HUES48 (cell line): ENCODE measurements around the gene NMNAT3.

Experiments used
- H3K27ac ChIP-seq: one replicate; pipeline ENCODE4 v1.7.0; 2013; ENCODE audit warnings: low read depth, low read length, inconsistent platforms
- H3K27me3 ChIP-seq: 2 replicates; pipeline ENCODE4 v1.6.1; 2013; ENCODE audit warnings: mild to moderate bottlenecking, low read length; ENCODE audit not compliant: control insufficient read depth, insufficient read depth
- H3K36me3 ChIP-seq: 2 replicates; pipeline ENCODE4 v1.6.1; 2013; ENCODE audit warnings: low read length; ENCODE audit not compliant: control insufficient read depth, insufficient read depth
- H3K4me1 ChIP-seq: 2 replicates; pipeline ENCODE4 v1.6.1; 2013; ENCODE audit warnings: mild to moderate bottlenecking, low read length; ENCODE audit not compliant: control insufficient read depth, insufficient read depth
- H3K4me3 ChIP-seq: 2 replicates; pipeline ENCODE4 v1.5.1; 2013; ENCODE audit warnings: mild to moderate bottlenecking, low read depth, low read length
- H3K9ac ChIP-seq: 2 replicates; pipeline ENCODE4 v1.6.1; 2013; ENCODE audit warnings: mild to moderate bottlenecking, low read depth, low read length, moderate library complexity
- H3K9me3 ChIP-seq: 2 replicates; pipeline ENCODE4 v1.6.1; 2013; ENCODE audit warnings: low read length; ENCODE audit not compliant: control insufficient read depth, insufficient read depth

The NMNAT3 gene

GRCh38 chr3:139695007-139695406 lies 17.2 kb upstream of the NMNAT3 start:
- no peak overlapping the region for H3K27ac ChIP-seq
- H3K36me3 ChIP-seq = no peaks in the 10 kb centered on the region
- no peak overlapping the region for H3K4me3 ChIP-seq
- H3K9me3 ChIP-seq = no peaks in the 10 kb centered on the region
- H3K4me1 ChIP-seq = no peaks in the 10 kb centered on the region
- H3K27me3 ChIP-seq = no peaks in the 10 kb centered on the region
- H3K9ac ChIP-seq = no peak overlapping the region

GRCh38 chr3:139694542-139694941 lies 16.8 kb upstream of the NMNAT3 start:
- H3K27ac ChIP-seq = no peak overlapping the region
- H3K4me3 ChIP-seq = no peak overlapping the region
- H3K4me1 ChIP-seq = no peaks in the 10 kb centered on the region
- H3K36me3 ChIP-seq = no peaks in the 10 kb centered on the region
- no peak overlapping the region for H3K9ac ChIP-seq
- H3K9me3 ChIP-seq = no peaks in the 10 kb centered on the region
- no peaks in the 10 kb centered on the region for H3K27me3 ChIP-seq

GRCh38 chr3:139691619-139692018 lies 13.8 kb upstream of the NMNAT3 start:
- H3K9ac ChIP-seq = no peak overlapping the region
- no peak overlapping the region for H3K4me3 ChIP-seq
- H3K27ac ChIP-seq = no peak overlapping the region
- no peaks in the 10 kb centered on the region for H3K9me3 ChIP-seq
- H3K27me3 ChIP-seq = no peaks in the 10 kb centered on the region
- H3K36me3 ChIP-seq = no peaks in the 10 kb centered on the region
- H3K4me1 ChIP-seq = no peaks in the 10 kb centered on the region

- no peaks in the 10 kb centered on the region for H3K9me3 ChIP-seq
- H3K36me3 ChIP-seq = no peaks in the 10 kb centered on the region
These were observed 12.0 kb upstream of the NMNAT3 start for GRCh38 chr3:139689708-139690228.

GRCh38 chr3:139689122-139689521 lies 11.3 kb upstream of the NMNAT3 start:
- H3K9me3 ChIP-seq = no peaks in the 10 kb centered on the region
- peak overlapping the region; percentile 27 for H3K27ac ChIP-seq
- H3K27me3 ChIP-seq = no peaks in the 10 kb centered on the region
- no peaks in the 10 kb centered on the region for H3K4me1 ChIP-seq
- H3K4me3 ChIP-seq = no peak overlapping the region
- H3K9ac ChIP-seq = no peak overlapping the region; the same call in 1 of the 2 replicates
- H3K36me3 ChIP-seq = no peaks in the 10 kb centered on the region

More at GRCh38 chr3:139689708-139690228, 12.0 kb upstream of the NMNAT3 start:
- Histone ChIP-seq H3K27ac (no peak overlapping the region), H3K4me1 (no peaks in the 10 kb centered on the region), H3K4me3 (no peak overlapping the region), H3K9ac (no peak overlapping the region), H3K27me3 (no peaks in the 10 kb centered on the region)

- H3K9ac ChIP-seq = no peak overlapping the region
These were observed 9.7 kb upstream of the NMNAT3 start for GRCh38 chr3:139687431-139687830.

GRCh38 chr3:139686624-139687023 lies 8.9 kb upstream of the NMNAT3 start:
- no peak overlapping the region for H3K4me3 ChIP-seq
- no peak overlapping the region for H3K27ac ChIP-seq
- no peak overlapping the region for H3K9ac ChIP-seq
- H3K4me1 ChIP-seq = no peaks in the 10 kb centered on the region
- H3K36me3 ChIP-seq = no peaks in the 10 kb centered on the region
- H3K27me3 ChIP-seq = no peaks in the 10 kb centered on the region
- H3K9me3 ChIP-seq = no peaks in the 10 kb centered on the region

More at GRCh38 chr3:139687431-139687830, 9.7 kb upstream of the NMNAT3 start:
- Histone ChIP-seq H3K27ac (no peak overlapping the region), H3K4me3 (no peak overlapping the region), H3K9me3 (no peaks in the 10 kb centered on the region), H3K36me3 (no peaks in the 10 kb centered on the region), H3K27me3 (no peaks in the 10 kb centered on the region), H3K4me1 (no peaks in the 10 kb centered on the region)

- Histone ChIP-seq H3K4me1 (no peaks in the 10 kb centered on the region), H3K9ac (no peak overlapping the region), H3K27me3 (no peaks in the 10 kb centered on the region), H3K27ac (no peak overlapping the region), H3K36me3 (no peaks in the 10 kb centered on the region), H3K4me3 (no peak overlapping the region), H3K9me3 (no peaks in the 10 kb centered on the region)
These were observed 8.4 kb upstream of the NMNAT3 start for GRCh38 chr3:139686206-139686605.

- Histone ChIP-seq H3K36me3 (no peaks in the 10 kb centered on the region), H3K9me3 (no peaks in the 10 kb centered on the region), H3K4me3 (no peak overlapping the region), H3K27ac (no peak overlapping the region), H3K9ac (no peak overlapping the region), H3K4me1 (peaks cover 20% of the 10 kb centered on the region), H3K27me3 (peaks cover 27% of the 10 kb centered on the region)
These were observed 1.5 kb upstream of the NMNAT3 start for GRCh38 chr3:139679220-139679775.

- H3K4me1 ChIP-seq = peaks cover 23% of the 10 kb centered on the region
- H3K4me3 ChIP-seq = peak overlapping the region; percentile 77
- peaks cover 27% of the 10 kb centered on the region for H3K27me3 ChIP-seq
- no peaks in the 10 kb centered on the region for H3K9me3 ChIP-seq
- no peak overlapping the region for H3K27ac ChIP-seq
- no peaks in the 10 kb centered on the region for H3K36me3 ChIP-seq
- H3K9ac ChIP-seq = no peak overlapping the region
These were observed 962 bp downstream of the NMNAT3 start for GRCh38 chr3:139676632-139677387.

GRCh38 chr3:139676108-139676507 lies 1.7 kb downstream of the NMNAT3 start:
- H3K27me3 ChIP-seq = peaks cover 27% of the 10 kb centered on the region
- H3K9me3 ChIP-seq = no peaks in the 10 kb centered on the region
- H3K36me3 ChIP-seq = no peaks in the 10 kb centered on the region
- H3K4me1 ChIP-seq = peaks cover 25% of the 10 kb centered on the region
- no peak overlapping the region for H3K9ac ChIP-seq
- H3K27ac ChIP-seq = no peak overlapping the region
- H3K4me3 ChIP-seq = no peak overlapping the region
